ENCODE data around the gene SIK3.

The SIK3 gene

GRCh38 chr11:117000014-117000737 is 98.1 kb downstream of the SIK3 start:
- DNase-seq (ENCODE audit: low read depth, low spot score): no peak
- no peak for TF ChIP-seq CTCF (IDR thresholded peaks at IDR 0.05; ENCODE audit: insufficient read depth, low read length, missing control alignments)
- ChIA-PET CTCF (no interaction called here), POLR2A (no interaction called here)
- H3K4me3 ChIP-seq (ENCODE audit: low read depth, low read length): no peak overlapping the region

DNA sequence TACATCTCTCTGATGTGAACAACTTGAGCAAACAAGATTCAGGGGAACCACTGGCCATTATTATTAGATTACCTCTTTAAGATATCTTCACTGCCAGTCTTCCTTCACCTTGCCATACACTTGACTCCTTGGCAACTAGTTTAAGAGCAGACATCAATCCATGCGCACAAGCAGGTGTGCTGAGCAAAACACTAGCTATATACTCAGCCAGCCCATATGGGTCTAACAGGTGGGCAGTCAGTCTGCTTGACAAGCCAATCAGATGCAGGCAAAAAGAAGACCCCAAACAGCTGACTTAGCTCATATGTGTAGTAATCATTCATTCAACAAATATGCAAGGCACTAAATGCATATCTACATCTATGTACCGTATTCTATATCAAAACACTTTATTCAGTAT is 101.2 kb downstream of the SIK3 start:
- POLR2A ChIA-PET: no interaction called here

DNA sequence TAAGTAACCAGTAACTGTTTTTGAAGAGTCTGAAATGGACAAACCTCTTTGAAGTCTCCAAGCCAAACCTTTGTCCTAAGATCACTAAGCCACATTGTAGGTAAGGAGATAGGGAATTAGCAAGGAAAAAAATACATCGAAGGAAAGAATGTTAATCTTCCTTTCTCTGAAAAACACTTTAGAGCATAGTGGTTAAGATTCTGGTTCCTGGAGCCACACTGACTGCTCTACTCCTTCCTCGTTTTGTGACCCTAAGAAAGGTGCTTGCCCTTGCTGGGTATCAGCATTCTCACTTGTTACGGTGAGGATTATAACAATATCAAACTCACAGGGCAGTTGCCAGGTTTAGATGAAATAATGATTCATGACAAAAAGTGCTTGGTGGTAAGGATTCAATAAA is 104.0 kb downstream of the SIK3 start:
- ChIA-PET CTCF (interaction anchor here (1.3 kb wide), 1 partner anchor 10 kb away, joined by 4 read pairs; no protein-coding TSS in a partner anchor), POLR2A (no interaction called here)
- no peak for TF ChIP-seq CTCF (IDR thresholded peaks at IDR 0.05; ENCODE audit: insufficient read depth, low read length, missing control alignments)
- no peak overlapping the region for H3K4me3 ChIP-seq (ENCODE audit: low read depth, low read length)
- DNase-seq (ENCODE audit: low read depth, low spot score): no peak

More for the DNA sequence above, 101.2 kb downstream of the SIK3 start:
- no peak for DNase-seq (ENCODE audit: low read depth, low spot score)
- no peak overlapping the region for H3K4me3 ChIP-seq (ENCODE audit: low read depth, low read length)
- CTCF ChIA-PET: interaction anchor here (1.3 to 1.5 kb wide), 2 partner anchors 96 to 206 kb away, joined by 3 to 7 read pairs; partner anchors contain the start of gene APOA5
- no peak for TF ChIP-seq CTCF (IDR thresholded peaks at IDR 0.05; ENCODE audit: insufficient read depth, low read length, missing control alignments)

GRCh38 chr11:116993599-116993998 is 104.6 kb downstream of the SIK3 start:
- CTCF ChIA-PET: interaction anchor here (0.6 to 1.3 kb wide), 3 partner anchors 9 to 202 kb away, joined by 3 to 4 read pairs (median 4); partner anchors contain the start of gene APOA5
- no peak for TF ChIP-seq CTCF (IDR thresholded peaks at IDR 0.05; ENCODE audit: insufficient read depth, low read length, missing control alignments)
- no peak for DNase-seq (ENCODE audit: low read depth, low spot score)
- POLR2A ChIA-PET: no interaction called here
- no peak overlapping the region for H3K4me3 ChIP-seq (ENCODE audit: low read depth, low read length)

DNA sequence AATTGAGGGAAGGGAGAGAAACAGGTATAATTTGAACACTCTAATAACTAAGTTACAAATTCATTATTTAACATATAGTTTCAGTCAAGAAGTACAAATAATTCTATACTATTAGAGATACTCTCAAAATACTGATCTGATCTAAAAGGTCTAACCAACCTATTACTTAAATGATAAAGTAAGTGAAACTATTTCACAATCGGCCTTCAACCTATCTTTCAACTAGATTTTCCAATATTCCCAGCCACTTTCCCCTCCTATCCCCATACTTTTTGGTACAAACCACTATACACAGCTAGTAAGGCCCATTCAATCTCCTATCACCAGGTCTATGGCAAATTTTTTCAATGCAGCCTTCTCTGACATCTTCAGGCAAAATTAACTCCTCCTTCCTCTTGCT is 106.7 kb downstream of the SIK3 start:
- TF ChIP-seq CTCF (IDR thresholded peaks at IDR 0.05; ENCODE audit: insufficient read depth, low read length, missing control alignments): no peak
- CTCF ChIA-PET: no interaction called here
- no peak for DNase-seq (ENCODE audit: low read depth, low spot score)
- no peak overlapping the region for H3K4me3 ChIP-seq (ENCODE audit: low read depth, low read length)
- POLR2A ChIA-PET: no interaction called here

- ChIA-PET CTCF (no interaction called here), POLR2A (no interaction called here)
- no peak for TF ChIP-seq CTCF (IDR thresholded peaks at IDR 0.05; ENCODE audit: insufficient read depth, low read length, missing control alignments)
- no peak overlapping the region for H3K4me3 ChIP-seq (ENCODE audit: low read depth, low read length)
- DNase-seq (ENCODE audit: low read depth, low spot score): no peak
Observed at GRCh38 chr11:116990811-116991210, 107.4 kb downstream of the SIK3 start.

Measured in AG04449 (cell line).